IMR-90 (cell line): ENCODE results near the gene WLS. TPM values are rescaled to one million over a fixed set of nuclear protein-coding genes. Genes with fewer than 3 reads are reported as not detected.

ENCODE experiments used
- ATAC-seq: fragments of 200-7000 bp; cut with Tn5 transposase; 2 replicates; pipeline ENCODE4 v1.9.1; 2020; ENCODE audit warnings: low read depth, mild to moderate bottlenecking, moderate library complexity
- BruUV-seq: library from RNA; stranded (reverse); fragments of 400-500 nt; replicated peaks from 2 replicates; lab custom pipeline; 2021; lab: Mats Ljungman, UMichigan
- CTCF ChIA-PET: fragments of 300-600 bp; formaldehyde crosslinking; extraction: SDS; loops from one replicate; lab custom pipeline; 2021; ENCODE audit warnings: antibody characterized with exemption; lab: Yijun Ruan, JAX
- POLR2A ChIA-PET: fragments of 300-600 bp; sonication (Branson Sonifier 250); formaldehyde crosslinking; loops from one replicate; lab custom pipeline; 2022; ENCODE audit warnings: antibody characterized with exemption; ENCODE audit not compliant: unreplicated experiment; lab: Charles Lee
- DNase-seq: peaks from one replicate; pipeline ENCODE4 v3.0.0; 2013
- H2AFZ ChIP-seq: replicated peaks from 2 replicates; pipeline ENCODE3; 2013; ENCODE audit warnings: low read length, mild to moderate bottlenecking; ENCODE audit not compliant: poor library complexity
- H2AK5ac ChIP-seq: 2 replicates; pipeline ENCODE4 v1.6.1; 2013; ENCODE audit warnings: low read depth, low read length, inconsistent platforms
- H2AK9ac ChIP-seq: replicated peaks from 2 replicates; pipeline ENCODE3; 2013; ENCODE audit warnings: mild to moderate bottlenecking, low read depth, low read length, moderate library complexity; ENCODE audit not compliant: poor library complexity
- H2BK120ac ChIP-seq: 2 replicates; pipeline ENCODE4 v1.6.1; 2013; ENCODE audit warnings: low read depth, low read length, inconsistent platforms
- H2BK15ac ChIP-seq: 3 replicates; pipeline ENCODE4 v1.6.1; 2013; ENCODE audit warnings: low read depth, low read length, inconsistent platforms
- H2BK20ac ChIP-seq: 2 replicates; pipeline ENCODE4 v1.6.1; 2013; ENCODE audit warnings: low read depth, mild to moderate bottlenecking, inconsistent platforms, low read length, moderate library complexity
- H2BK5ac ChIP-seq: 2 replicates; pipeline ENCODE4 v1.6.1; 2013; ENCODE audit warnings: mild to moderate bottlenecking, low read depth, low read length, inconsistent platforms; ENCODE audit not compliant: poor library complexity, severe bottlenecking
- H3K14ac ChIP-seq: replicated peaks from 2 replicates; pipeline ENCODE4 v1.6.1; 2013; ENCODE audit warnings: low read depth, low read length, inconsistent platforms
- H3K18ac ChIP-seq: 2 replicates; pipeline ENCODE4 v1.6.1; 2013; ENCODE audit warnings: low read depth, low read length, control low read depth
- H3K23ac ChIP-seq: 2 replicates; pipeline ENCODE4 v1.6.1; 2013; ENCODE audit warnings: low read depth, low read length, inconsistent platforms
- H3K27ac ChIP-seq: 2 replicates; pipeline ENCODE4 v1.5.1; 2013; ENCODE audit warnings: mild to moderate bottlenecking, control low read depth, low read length; ENCODE audit not compliant: insufficient read depth
- H3K27me3 ChIP-seq: 2 replicates; pipeline ENCODE4 v1.6.1; 2013; ENCODE audit warnings: low read length; ENCODE audit not compliant: control insufficient read depth, insufficient read depth
- H3K36me3 ChIP-seq: 2 replicates; pipeline ENCODE4 v1.6.1; 2013; ENCODE audit warnings: low read length, mixed read lengths; ENCODE audit not compliant: control insufficient read depth, insufficient read depth
- H3K4ac ChIP-seq: 2 replicates; pipeline ENCODE4 v1.6.1; 2013; ENCODE audit warnings: low read depth, low read length, inconsistent platforms
- H3K4me1 ChIP-seq: 2 replicates; pipeline ENCODE4 v1.6.1; 2013; ENCODE audit warnings: low read length, mixed read lengths; ENCODE audit not compliant: control insufficient read depth, insufficient read depth
- H3K4me2 ChIP-seq: 2 replicates; pipeline ENCODE4 v1.6.1; 2013; ENCODE audit warnings: low read depth, mild to moderate bottlenecking, control low read depth, low read length, moderate library complexity
- H3K4me3 ChIP-seq: 2 replicates; pipeline ENCODE4 v1.5.1; 2013; ENCODE audit warnings: low read depth, mild to moderate bottlenecking, control low read depth, low read length, moderate library complexity; ENCODE audit not compliant: insufficient read depth
- H3K56ac ChIP-seq: 2 replicates; pipeline ENCODE4 v1.6.1; 2013; ENCODE audit warnings: low read length, inconsistent platforms; ENCODE audit not compliant: insufficient read depth; ENCODE audit errors: extremely low read depth
- H3K79me1 ChIP-seq, 2 experiments: 2 replicates each; pipeline ENCODE4 v1.6.1; 2013; ENCODE audit warnings: low read length in 2 of 2, inconsistent platforms in 1 of 2, low read depth in 1 of 2
- H3K9ac ChIP-seq: 2 replicates; pipeline ENCODE4 v1.6.1; 2013; ENCODE audit warnings: low read depth, low read length, control low read depth
- H3K9me1 ChIP-seq: 2 replicates; pipeline ENCODE4 v1.6.1; 2013; ENCODE audit warnings: low read length, inconsistent platforms; ENCODE audit not compliant: insufficient read depth
- H3K9me3 ChIP-seq: 2 replicates; pipeline ENCODE4 v1.6.1; 2013; ENCODE audit warnings: low read length; ENCODE audit not compliant: control insufficient read depth, insufficient read depth
- H4K20me1 ChIP-seq: 2 replicates; pipeline ENCODE4 v1.6.1; 2013; ENCODE audit warnings: low read length, inconsistent platforms; ENCODE audit not compliant: insufficient read depth
- H4K5ac ChIP-seq: 2 replicates; pipeline ENCODE4 v1.6.1; 2013; ENCODE audit warnings: mild to moderate bottlenecking, low read depth, low read length, control low read depth
- H4K8ac ChIP-seq, 2 experiments: 2 replicates each; pipeline ENCODE4 v1.6.1; 2013; ENCODE audit warnings: low read depth in 2 of 2, low read length in 2 of 2, control low read depth in 1 of 2, inconsistent platforms in 1 of 2
- H4K91ac ChIP-seq: 2 replicates; pipeline ENCODE4 v1.6.1; 2013; ENCODE audit warnings: low read depth, low read length, inconsistent platforms; ENCODE audit not compliant: insufficient read depth
- MXI1 ChIP-seq: IDR thresholded peaks from 2 replicates; pipeline ENCODE4 v1.6.1; 2012; ENCODE audit warnings: low read depth, mild to moderate bottlenecking, low read length, moderate library complexity, borderline replicate concordance
- WGBS, 2 experiments: methylation state at CpG; one replicate each; pipeline versions ENCODE4 v1.1.5 to v1.1.7; 2013; ENCODE audit warnings: missing lambda C conversion rate in 2 of 2; ENCODE audit not compliant: insufficient read length in 1 of 2; ENCODE audit errors: extremely low coverage in 2 of 2; 5-methylcytosine and 5-hydroxymethylcytosine counted together
- dilution Hi-C: fragments of 300-500 bp; cut with HindIII; formaldehyde crosslinking; loops from one replicate; pipeline ENCODE4 v1.14.3; 2018; ENCODE audit warnings: low sequenced_read_pairs; ENCODE audit not compliant: unreplicated experiment
- in situ Hi-C: fragments of 300-500 bp; cut with MboI; formaldehyde crosslinking; loops from 3 replicates; pipeline ENCODE4 v1.14.3; 2019; ENCODE audit warnings: low sequenced_read_pairs, inconsistent platforms, mixed read lengths
- intact Hi-C: fragments of 100-400 bp; cut with micrococcal nuclease; formaldehyde crosslinking; loops from 2 replicates; pipeline ENCODE4 v1.10.0; 2022
- polyA plus RNA-seq, 3 experiments: library from polyadenylated mRNA; depleted of rRNA; stranded (reverse); fragments of >200 nt; gene quantifications; 2 replicates each; pipeline ENCODE4 v1.2.3, GENCODE V29; 2012; ENCODE audit warnings: low replicate concordance in 1 of 3
- total RNA-seq: library from RNA; depleted of rRNA; stranded (reverse); fragments of >200 nt; gene quantifications from 2 replicates; pipeline ENCODE4 v1.2.3, GENCODE V29; 2012
- TF ChIP-seq, protein P1 (sequence below): fragments of 150-350 bp; IDR thresholded peaks from 2 replicates; pipeline ENCODE4 v1.6.1; 2017; ENCODE audit warnings: mild to moderate bottlenecking, antibody characterized with exemption, low read length, low read depth

Gene WLS
- total and polyA plus RNA-seq, 2 of the 4 experiments (the other 2 are of a cell fraction), result 152 to 157 TPM

- 3% methylated on average over 18 of the region's 62 CpGs; no CpG with 5 or more reads in 1 of the 2 experiments for WGBS, 2 experiments
- Histone ChIP-seq H2AK5ac (peak overlapping the region; percentile 52; the same call in 1 of the 2 replicates), H3K56ac (no peak overlapping the region; the same call in 1 of the 2 replicates), H3K9ac (peak overlapping the region; percentile 64), H2BK5ac (peak overlapping the region; percentile 40), H3K9me1 (no peaks in the 10 kb centered on the region), H2AFZ (peak overlapping the region; percentile 83), H3K27ac (peak overlapping the region; percentile 50), H3K4ac (peak overlapping the region; percentile 48; the same call in 1 of the 2 replicates), H3K79me1 (peaks cover 3 to 45% of the 10 kb centered on the region in 2 experiments; a peak in 3 of 4 replicates), H3K23ac (peak overlapping the region; percentile 91; the same call in 1 of the 2 replicates), H3K14ac (peak overlapping the region; percentile 30), H3K4me1 (peaks cover 6% of the 10 kb centered on the region), H4K8ac (peak overlapping the region; percentile 33 to 42; a peak in 2 of 4 replicates), H4K20me1 (peaks cover 31% of the 10 kb centered on the region), H2BK120ac (peak overlapping the region; percentile 8; the same call in 1 of the 2 replicates), H4K91ac (peak overlapping the region; percentile 23; the same call in 1 of the 2 replicates), H2BK20ac (no peak overlapping the region), H2BK15ac (no peak overlapping the region), H3K4me2 (peak overlapping the region; percentile 97), H3K9me3 (no peaks in the 10 kb centered on the region), H3K27me3 (no peaks in the 10 kb centered on the region), H4K5ac (0 out of 2 replicates have a peak overlapping the region, but pooled peaks have one; percentile 3), H3K36me3 (peaks cover 2% of the 10 kb centered on the region), H2AK9ac (peak overlapping the region; percentile 56), H3K4me3 (peak overlapping the region; percentile 82), H3K18ac (peak overlapping the region; percentile 26; the same call in 1 of the 2 replicates)
- TF ChIP-seq, protein P1, sequence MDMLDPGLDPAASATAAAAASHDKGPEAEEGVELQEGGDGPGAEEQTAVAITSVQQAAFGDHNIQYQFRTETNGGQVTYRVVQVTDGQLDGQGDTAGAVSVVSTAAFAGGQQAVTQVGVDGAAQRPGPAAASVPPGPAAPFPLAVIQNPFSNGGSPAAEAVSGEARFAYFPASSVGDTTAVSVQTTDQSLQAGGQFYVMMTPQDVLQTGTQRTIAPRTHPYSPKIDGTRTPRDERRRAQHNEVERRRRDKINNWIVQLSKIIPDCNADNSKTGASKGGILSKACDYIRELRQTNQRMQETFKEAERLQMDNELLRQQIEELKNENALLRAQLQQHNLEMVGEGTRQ, result no peak
- 0 out of 2 replicates have a peak, but pooled peaks have one; percentile 16 for TF ChIP-seq MXI1
- dilution Hi-C loops, result no loop called here
- intact Hi-C loops, result loop anchor here (1.0 to 10.0 kb wide), 5 partner anchors 57 to 1506 kb away; partner anchors contain the start of gene RPE65
- BruUV-seq, result no TSS peak
- DNase-seq (no peak), ATAC-seq (peak; percentile 10)
- POLR2A ChIA-PET, result interaction anchor here (0.7 to 1.2 kb wide), 2 partner anchors 57 to 66 kb away, joined by 3 to 6 read pairs; no protein-coding TSS in a partner anchor
- in situ Hi-C loops, result no loop called here
- CTCF ChIA-PET, result interaction anchor here (0.8 to 1.3 kb wide), 4 partner anchors 30 to 110 kb away, joined by 3 to 6 read pairs (median 4); no protein-coding TSS in a partner anchor
These were observed 1.3 kb downstream of the WLS start for GRCh38 chr1:68230901-68231626.
